Transverse colon (tissue), 3 donors: ENCODE results near the gene FMOD.

Source experiments
- POLR2A ChIP-seq: fragments of 450-650 bp; IDR thresholded peaks from one replicate; pipeline ENCODE4 v1.6.1; 2016; ENCODE audit warnings: antibody characterized with exemption, mild to moderate bottlenecking, moderate library complexity
- TF ChIP-seq, protein P1 (sequence below), 5 experiments: fragments of 200-600 bp in 3 of 5; fragments of 450-650 bp in 2 of 5; sonication (generic) in 3 of 5; IDR thresholded peaks; 1 replicate in 2 of 5; 2 replicates in 3 of 5; pipeline ENCODE4 v1.5.1; 2016 to 2017; ENCODE audit warnings: antibody characterized with exemption in 5 of 5, inconsistent platforms in 3 of 5, mild to moderate bottlenecking in 2 of 5, moderate library complexity in 1 of 5

DNA sequence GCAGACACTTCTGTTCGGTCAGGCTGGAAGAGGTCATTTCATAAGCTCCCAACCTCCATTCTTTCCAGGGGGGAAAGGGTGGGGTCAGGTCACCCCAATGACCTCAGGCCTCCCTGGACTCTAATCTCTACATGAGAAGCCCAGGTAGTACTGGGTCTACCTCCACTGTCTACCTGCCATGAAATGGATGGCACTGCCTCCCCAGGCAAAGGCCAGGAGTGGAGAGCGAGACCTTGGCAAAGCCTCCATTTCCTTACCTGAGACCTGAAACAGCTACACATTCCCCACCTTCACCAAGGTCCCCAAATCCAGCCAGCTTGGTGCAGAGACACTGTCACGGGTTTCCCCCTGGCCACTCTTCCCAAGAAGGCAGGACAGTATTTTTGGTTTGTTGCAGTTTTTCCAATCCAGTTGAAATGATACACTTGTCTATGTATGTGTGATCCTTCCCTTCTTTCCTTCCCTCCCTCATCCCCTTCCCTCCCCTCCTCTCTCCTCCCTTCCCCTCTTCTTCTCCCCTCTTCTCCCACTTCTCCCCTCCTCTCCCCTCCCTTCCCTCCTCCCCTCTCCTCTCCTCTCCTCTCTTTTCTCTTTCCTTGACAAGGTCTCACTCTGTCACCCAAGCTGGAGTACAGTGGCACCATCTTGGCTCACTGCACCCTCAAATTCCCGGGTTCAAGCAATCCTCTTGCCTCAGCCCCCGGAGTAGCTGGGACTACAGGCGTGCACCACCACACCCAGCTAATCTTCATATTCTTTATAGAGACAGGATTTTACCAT is 29.5 kb downstream of the FMOD start:
- TF ChIP-seq, protein P1, sequence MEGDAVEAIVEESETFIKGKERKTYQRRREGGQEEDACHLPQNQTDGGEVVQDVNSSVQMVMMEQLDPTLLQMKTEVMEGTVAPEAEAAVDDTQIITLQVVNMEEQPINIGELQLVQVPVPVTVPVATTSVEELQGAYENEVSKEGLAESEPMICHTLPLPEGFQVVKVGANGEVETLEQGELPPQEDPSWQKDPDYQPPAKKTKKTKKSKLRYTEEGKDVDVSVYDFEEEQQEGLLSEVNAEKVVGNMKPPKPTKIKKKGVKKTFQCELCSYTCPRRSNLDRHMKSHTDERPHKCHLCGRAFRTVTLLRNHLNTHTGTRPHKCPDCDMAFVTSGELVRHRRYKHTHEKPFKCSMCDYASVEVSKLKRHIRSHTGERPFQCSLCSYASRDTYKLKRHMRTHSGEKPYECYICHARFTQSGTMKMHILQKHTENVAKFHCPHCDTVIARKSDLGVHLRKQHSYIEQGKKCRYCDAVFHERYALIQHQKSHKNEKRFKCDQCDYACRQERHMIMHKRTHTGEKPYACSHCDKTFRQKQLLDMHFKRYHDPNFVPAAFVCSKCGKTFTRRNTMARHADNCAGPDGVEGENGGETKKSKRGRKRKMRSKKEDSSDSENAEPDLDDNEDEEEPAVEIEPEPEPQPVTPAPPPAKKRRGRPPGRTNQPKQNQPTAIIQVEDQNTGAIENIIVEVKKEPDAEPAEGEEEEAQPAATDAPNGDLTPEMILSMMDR (IDR thresholded peaks at IDR 0.05): no peak
- TF ChIP-seq POLR2A: no peak
